Mammary epithelial cell (primary cell): ENCODE results near the gene SSRP1.

Experiments
- CTCF ChIP-seq, 2 donors: IDR thresholded peaks in 1 of 2; conservative IDR thresholded peaks in 1 of 2; 2 replicates each; pipeline ENCODE4 v1.5.1; 2011 to 2012; ENCODE audit warnings: inconsistent platforms in 2 of 2, low read length in 2 of 2, mild to moderate bottlenecking in 2 of 2, control low read depth in 1 of 2, low read depth in 1 of 2; ENCODE audit not compliant: insufficient read depth in 1 of 2; ENCODE audit errors: extremely low read depth in 1 of 2
- EZH2 ChIP-seq: IDR thresholded peaks from 2 replicates; pipeline ENCODE4 v1.6.1; 2012; ENCODE audit warnings: low read length, inconsistent platforms, borderline replicate concordance

GRCh38 chr11:57373146-57373545, 37.5 kb upstream of the SSRP1 start:
- no peak for TF ChIP-seq CTCF (conservative IDR thresholded peaks at IDR 0.05 in 1 of 2, IDR thresholded peaks at IDR 0.05 in 1 of 2; ENCODE audit: extremely low read depth in 1 of 2, insufficient read depth in 1 of 2, low read depth in 1 of 2, low read length in 2 of 2)
- TF ChIP-seq EZH2, result no peak
